ENCODE measurements around the gene DPYD. TPM values are rescaled to one million over a fixed set of nuclear protein-coding genes. Genes with fewer than 3 reads are reported as not detected.

Gene DPYD
- total RNA-seq: 10 to 100 TPM; 30.9 to 66.6 (median 48.2) TPM

GRCh38 chr1:97920832-97921571 is at the start of gene DPYD:
Gene DPYD, minus strand, starts transcription at chr1:97921034. Its CDS starts 112 bp downstream, at chr1:97920922.
- H3K4me1 ChIP-seq: peaks cover 0 to 3% of the 10 kb centered on the region in 2 donors
- no peaks in the 10 kb centered on the region for H3K36me3 ChIP-seq
- intact Hi-C loops (cut with DNase I; ENCODE audit: low total_unique reads): no loop called here
- peak; percentile 80 to 84 for DNase-seq
- no peaks in the 10 kb centered on the region for H3K9me3 ChIP-seq
- H3K4me3 ChIP-seq: peak within 1 kb of the TSS; percentile 67 to 91
- H3K27me3 ChIP-seq: no peaks in the 10 kb centered on the region
- TF ChIP-seq POLR2A (IDR thresholded peaks at IDR 0.05): peak; percentile 61 to 72
- TF ChIP-seq, protein P1, sequence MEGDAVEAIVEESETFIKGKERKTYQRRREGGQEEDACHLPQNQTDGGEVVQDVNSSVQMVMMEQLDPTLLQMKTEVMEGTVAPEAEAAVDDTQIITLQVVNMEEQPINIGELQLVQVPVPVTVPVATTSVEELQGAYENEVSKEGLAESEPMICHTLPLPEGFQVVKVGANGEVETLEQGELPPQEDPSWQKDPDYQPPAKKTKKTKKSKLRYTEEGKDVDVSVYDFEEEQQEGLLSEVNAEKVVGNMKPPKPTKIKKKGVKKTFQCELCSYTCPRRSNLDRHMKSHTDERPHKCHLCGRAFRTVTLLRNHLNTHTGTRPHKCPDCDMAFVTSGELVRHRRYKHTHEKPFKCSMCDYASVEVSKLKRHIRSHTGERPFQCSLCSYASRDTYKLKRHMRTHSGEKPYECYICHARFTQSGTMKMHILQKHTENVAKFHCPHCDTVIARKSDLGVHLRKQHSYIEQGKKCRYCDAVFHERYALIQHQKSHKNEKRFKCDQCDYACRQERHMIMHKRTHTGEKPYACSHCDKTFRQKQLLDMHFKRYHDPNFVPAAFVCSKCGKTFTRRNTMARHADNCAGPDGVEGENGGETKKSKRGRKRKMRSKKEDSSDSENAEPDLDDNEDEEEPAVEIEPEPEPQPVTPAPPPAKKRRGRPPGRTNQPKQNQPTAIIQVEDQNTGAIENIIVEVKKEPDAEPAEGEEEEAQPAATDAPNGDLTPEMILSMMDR (IDR thresholded peaks at IDR 0.05): no peak
- H3K27ac ChIP-seq: peak within 1 kb of the TSS; percentile 93 to 96

GRCh38 chr1:97960470-97960869 is 39.6 kb upstream of the DPYD start:
- Histone ChIP-seq H3K4me3 (no peak overlapping the region), H3K36me3 (no peaks in the 10 kb centered on the region), H3K4me1 (no peaks in the 10 kb centered on the region), H3K9me3 (no peaks in the 10 kb centered on the region), H3K27ac (no peak overlapping the region), H3K27me3 (peaks cover 0 to 4% of the 10 kb centered on the region in 2 donors)
- DNase-seq: no peak
- no peak for TF ChIP-seq POLR2A (IDR thresholded peaks at IDR 0.05)
- TF ChIP-seq, protein P1 (IDR thresholded peaks at IDR 0.05): no peak
- intact Hi-C loops (cut with DNase I; ENCODE audit: low total_unique reads): no loop called here

DNA sequence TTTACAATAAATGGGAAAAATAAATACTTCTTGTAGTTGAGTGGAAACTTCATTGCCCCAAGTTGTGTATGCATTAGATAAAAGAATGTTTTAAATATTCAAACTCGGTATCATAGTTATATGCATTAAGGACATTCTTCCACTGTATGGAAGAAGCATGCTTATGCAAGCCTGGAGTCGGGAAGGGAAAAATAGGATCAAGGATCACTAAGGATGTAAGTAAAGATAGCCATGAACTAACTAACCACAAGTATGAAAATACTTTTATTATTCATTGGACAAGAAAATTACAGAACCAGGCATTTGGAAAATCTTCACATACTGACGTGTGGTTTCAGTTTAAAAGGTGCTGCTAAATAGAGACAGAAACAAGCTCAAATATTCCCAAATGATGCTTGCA is 26.9 kb upstream of the DPYD start:
- H3K4me3 ChIP-seq: no peak overlapping the region
- H3K36me3 ChIP-seq: no peaks in the 10 kb centered on the region
- no peak overlapping the region for H3K27ac ChIP-seq
- TF ChIP-seq POLR2A (IDR thresholded peaks at IDR 0.05): no peak
- TF ChIP-seq, protein P1 (IDR thresholded peaks at IDR 0.05): no peak
- intact Hi-C loops (cut with DNase I; ENCODE audit: low total_unique reads): no loop called here
- no peak for DNase-seq
- peaks cover 0 to 2% of the 10 kb centered on the region in 2 donors for H3K27me3 ChIP-seq
- no peaks in the 10 kb centered on the region for H3K9me3 ChIP-seq
- no peaks in the 10 kb centered on the region for H3K4me1 ChIP-seq

DNA sequence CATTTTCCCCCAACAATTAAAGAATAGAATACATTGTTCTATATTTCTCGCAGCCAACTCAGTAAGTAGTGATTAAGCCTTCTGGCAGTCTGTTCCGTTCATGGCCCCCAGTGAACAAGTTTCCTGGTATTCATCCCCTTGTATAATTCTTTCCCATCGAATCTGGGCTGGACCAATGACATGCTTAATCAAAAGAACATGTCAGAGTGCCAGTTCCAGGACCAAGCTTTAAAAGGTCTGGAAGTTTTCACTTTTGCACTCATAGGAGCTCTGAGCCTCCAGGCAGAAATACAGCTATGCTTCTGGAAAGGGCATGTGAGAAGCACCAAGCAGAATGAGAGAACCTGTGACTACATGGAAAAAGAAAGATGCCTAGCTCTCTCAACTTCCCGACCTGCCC is 22.5 kb upstream of the DPYD start:
- H3K36me3 ChIP-seq: no peaks in the 10 kb centered on the region
- intact Hi-C loops (cut with DNase I; ENCODE audit: low total_unique reads): no loop called here
- DNase-seq: no peak
- TF ChIP-seq, protein P1 (IDR thresholded peaks at IDR 0.05): no peak
- no peak for TF ChIP-seq POLR2A (IDR thresholded peaks at IDR 0.05)
- peaks cover 0 to 2% of the 10 kb centered on the region in 2 donors for H3K27me3 ChIP-seq
- no peaks in the 10 kb centered on the region for H3K4me1 ChIP-seq
- no peak overlapping the region for H3K27ac ChIP-seq
- H3K9me3 ChIP-seq: no peaks in the 10 kb centered on the region
- no peak overlapping the region for H3K4me3 ChIP-seq

All from uterus (tissue), 4 donors.